NT2/D1 (cell line): ENCODE data around the gene THRA.

Experiments used
- DNase-seq: peaks from one replicate; pipeline ENCODE4 v3.0.0-alpha.2; 2011; ENCODE audit warnings: low read depth, low spot score
- H3K27me3 ChIP-seq: 2 replicates; pipeline ENCODE4 v1.6.0; 2011; ENCODE audit warnings: mild to moderate bottlenecking; ENCODE audit not compliant: insufficient read length, insufficient read depth
- H3K36me3 ChIP-seq: 2 replicates; pipeline ENCODE4 v1.6.1; 2011; ENCODE audit warnings: mild to moderate bottlenecking, low read length, mixed read lengths; ENCODE audit not compliant: insufficient read depth, insufficient read length
- H3K4me1 ChIP-seq: 2 replicates; pipeline ENCODE4 v1.5.1; 2011; ENCODE audit not compliant: insufficient read depth, insufficient read length
- H3K4me3 ChIP-seq: 2 replicates; pipeline ENCODE4 v1.5.1; 2011; ENCODE audit warnings: low read depth; ENCODE audit not compliant: insufficient read length
- H3K9ac ChIP-seq: 2 replicates; pipeline ENCODE4 v1.6.0; 2011; ENCODE audit warnings: low read depth; ENCODE audit not compliant: insufficient read length
- H3K9me3 ChIP-seq: 2 replicates; pipeline ENCODE4 v1.5.1; 2011; ENCODE audit warnings: mild to moderate bottlenecking, low read length; ENCODE audit not compliant: insufficient read depth
- SUZ12 ChIP-seq: IDR thresholded peaks from 2 replicates; pipeline ENCODE4 v1.6.1; 2011; ENCODE audit not compliant: insufficient read length, insufficient read depth; ENCODE audit errors: extremely low read depth
- YY1 ChIP-seq: IDR thresholded peaks from 2 replicates; pipeline ENCODE4 v1.6.1; 2011; ENCODE audit not compliant: insufficient read length, insufficient read depth
- ZNF274 ChIP-seq: IDR thresholded peaks from 2 replicates; pipeline ENCODE4 v1.6.1; 2011; ENCODE audit warnings: mild to moderate bottlenecking, low read depth, low read length

Gene THRA, protein sequence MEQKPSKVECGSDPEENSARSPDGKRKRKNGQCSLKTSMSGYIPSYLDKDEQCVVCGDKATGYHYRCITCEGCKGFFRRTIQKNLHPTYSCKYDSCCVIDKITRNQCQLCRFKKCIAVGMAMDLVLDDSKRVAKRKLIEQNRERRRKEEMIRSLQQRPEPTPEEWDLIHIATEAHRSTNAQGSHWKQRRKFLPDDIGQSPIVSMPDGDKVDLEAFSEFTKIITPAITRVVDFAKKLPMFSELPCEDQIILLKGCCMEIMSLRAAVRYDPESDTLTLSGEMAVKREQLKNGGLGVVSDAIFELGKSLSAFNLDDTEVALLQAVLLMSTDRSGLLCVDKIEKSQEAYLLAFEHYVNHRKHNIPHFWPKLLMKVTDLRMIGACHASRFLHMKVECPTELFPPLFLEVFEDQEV

GRCh38 chr17:40062329-40063186 is at the start of gene THRA:
Gene THRA (plus strand): TSS chr17:40062965. CDS start chr17:40074489, 11,524 bp downstream.
- no peak for DNase-seq
- Histone ChIP-seq H3K4me3 (peak within 1 kb of the TSS; percentile 73), H3K36me3 (no peaks in the 10 kb centered on the region), H3K4me1 (peaks cover 30% of the 10 kb centered on the region), H3K27me3 (peaks cover 7% of the 10 kb centered on the region), H3K9me3 (no peaks in the 10 kb centered on the region), H3K9ac (peak within 1 kb of the TSS; percentile 91)
- no peak for TF ChIP-seq SUZ12
- TF ChIP-seq YY1 = no peak
- no peak for TF ChIP-seq ZNF274

DNA sequence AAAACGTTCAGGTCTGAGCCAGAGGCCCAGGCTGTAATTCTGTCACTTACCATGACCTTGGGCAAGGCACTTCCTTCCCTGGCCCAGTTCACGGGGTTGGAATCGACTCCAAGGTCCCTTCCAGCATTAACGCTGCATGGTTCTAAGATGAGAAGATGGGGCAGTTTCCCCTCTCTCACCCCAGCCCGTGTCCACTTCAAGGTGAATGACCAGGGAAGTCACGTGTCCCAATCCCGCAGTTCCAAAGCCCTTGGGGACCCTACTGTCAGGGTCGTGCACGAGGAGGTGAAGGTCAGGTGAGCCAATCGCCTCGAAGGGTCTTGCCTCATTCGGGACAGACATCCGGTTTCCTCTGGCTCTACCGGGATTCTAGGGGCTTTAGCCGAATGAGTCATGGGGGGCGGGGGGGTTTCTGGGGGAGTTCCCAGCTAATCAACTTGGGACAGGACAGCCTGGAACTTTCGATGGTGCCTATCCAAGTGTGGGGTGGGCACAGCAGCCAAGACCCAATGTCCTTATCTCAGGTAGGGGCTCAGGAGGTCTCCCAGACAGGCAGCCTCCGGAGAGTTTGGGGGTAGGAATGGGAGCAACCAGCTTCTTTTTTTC is 48.3 kb upstream of the THRA start:
- DNase-seq = no peak
- Histone ChIP-seq H3K4me1 (peaks cover 26% of the 10 kb centered on the region), H3K9ac (peak overlapping the region; percentile 5), H3K36me3 (peaks cover 22% of the 10 kb centered on the region), H3K27me3 (peaks cover 2% of the 10 kb centered on the region), H3K9me3 (peaks cover 3% of the 10 kb centered on the region; the same call in 1 of the 2 replicates), H3K4me3 (no peak overlapping the region)
- TF ChIP-seq SUZ12 = no peak
- TF ChIP-seq YY1 = no peak
- TF ChIP-seq ZNF274 = no peak

DNA sequence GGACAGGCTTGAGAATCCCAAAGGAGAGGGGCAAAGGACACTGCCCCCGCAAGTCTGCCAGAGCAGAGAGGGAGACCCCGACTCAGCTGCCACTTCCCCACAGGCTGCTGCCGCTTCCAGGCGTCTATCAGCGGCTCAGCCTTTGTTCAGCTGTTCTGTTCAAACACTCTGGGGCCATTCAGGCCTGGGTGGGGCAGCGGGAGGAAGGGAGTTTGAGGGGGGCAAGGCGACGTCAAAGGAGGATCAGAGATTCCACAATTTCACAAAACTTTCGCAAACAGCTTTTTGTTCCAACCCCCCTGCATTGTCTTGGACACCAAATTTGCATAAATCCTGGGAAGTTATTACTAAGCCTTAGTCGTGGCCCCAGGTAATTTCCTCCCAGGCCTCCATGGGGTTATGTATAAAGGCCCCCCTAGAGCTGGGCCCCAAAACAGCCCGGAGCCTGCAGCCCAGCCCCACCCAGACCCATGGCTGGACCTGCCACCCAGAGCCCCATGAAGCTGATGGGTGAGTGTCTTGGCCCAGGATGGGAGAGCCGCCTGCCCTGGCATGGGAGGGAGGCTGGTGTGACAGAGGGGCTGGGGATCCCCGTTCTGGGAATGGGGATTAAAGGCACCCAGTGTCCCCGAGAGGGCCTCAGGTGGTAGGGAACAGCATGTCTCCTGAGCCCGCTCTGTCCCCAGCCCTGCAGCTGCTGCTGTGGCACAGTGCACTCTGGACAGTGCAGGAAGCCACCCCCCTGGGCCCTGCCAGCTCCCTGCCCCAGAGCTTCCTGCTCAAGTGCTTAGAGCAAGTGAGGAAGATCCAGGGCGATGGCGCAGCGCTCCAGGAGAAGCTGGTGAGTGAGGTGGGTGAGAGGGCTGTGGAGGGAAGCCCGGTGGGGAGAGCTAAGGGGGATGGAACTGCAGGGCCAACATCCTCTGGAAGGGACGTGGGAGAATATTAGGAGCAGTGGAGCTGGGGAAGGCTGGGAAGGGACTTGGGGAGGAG is 47.5 kb upstream of the THRA start, which contains the start of gene CSF3:
Gene CSF3, plus strand, starts transcription at position 436 of the 993 bp plus-strand sequence. Its CDS starts 35 bp downstream, at position 471.
- DNase-seq = no peak
- H3K36me3 ChIP-seq = peaks cover 30% of the 10 kb centered on the region
- peaks cover 34% of the 10 kb centered on the region for H3K4me1 ChIP-seq
- H3K9me3 ChIP-seq = peaks cover 3% of the 10 kb centered on the region; the same call in 1 of the 2 replicates
- peaks cover 2% of the 10 kb centered on the region for H3K27me3 ChIP-seq
- no peak for TF ChIP-seq ZNF274
- no peak for TF ChIP-seq SUZ12
- TF ChIP-seq YY1 = no peak
- H3K4me3 ChIP-seq = no peak within 1 kb of the TSS
- H3K9ac ChIP-seq = peak within 1 kb of the TSS; percentile 5

- H3K4me3 ChIP-seq = no peak overlapping the region
- H3K4me1 ChIP-seq = peaks cover 34% of the 10 kb centered on the region
- no peak overlapping the region for H3K9ac ChIP-seq
- H3K36me3 ChIP-seq = peaks cover 37% of the 10 kb centered on the region
- TF ChIP-seq ZNF274 (no peak), SUZ12 (no peak), YY1 (no peak)
- peaks cover 2% of the 10 kb centered on the region for H3K27me3 ChIP-seq
- no peaks in the 10 kb centered on the region for H3K9me3 ChIP-seq
- no peak for DNase-seq
Observed at GRCh38 chr17:40015998-40016985, 46.5 kb upstream of the THRA start.

DNA sequence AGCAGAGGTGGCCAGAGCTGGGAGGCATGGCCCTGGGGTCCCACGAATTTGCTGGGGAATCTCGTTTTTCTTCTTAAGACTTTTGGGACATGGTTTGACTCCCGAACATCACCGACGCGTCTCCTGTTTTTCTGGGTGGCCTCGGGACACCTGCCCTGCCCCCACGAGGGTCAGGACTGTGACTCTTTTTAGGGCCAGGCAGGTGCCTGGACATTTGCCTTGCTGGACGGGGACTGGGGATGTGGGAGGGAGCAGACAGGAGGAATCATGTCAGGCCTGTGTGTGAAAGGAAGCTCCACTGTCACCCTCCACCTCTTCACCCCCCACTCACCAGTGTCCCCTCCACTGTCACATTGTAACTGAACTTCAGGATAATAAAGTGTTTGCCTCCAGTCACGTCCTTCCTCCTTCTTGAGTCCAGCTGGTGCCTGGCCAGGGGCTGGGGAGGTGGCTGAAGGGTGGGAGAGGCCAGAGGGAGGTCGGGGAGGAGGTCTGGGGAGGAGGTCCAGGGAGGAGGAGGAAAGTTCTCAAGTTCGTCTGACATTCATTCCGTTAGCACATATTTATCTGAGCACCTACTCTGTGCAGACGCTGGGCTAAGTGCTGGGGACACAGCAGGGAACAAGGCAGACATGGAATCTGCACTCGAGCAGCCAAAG is 45.2 kb upstream of the THRA start:
- Histone ChIP-seq H3K4me3 (no peak overlapping the region), H3K4me1 (peaks cover 43% of the 10 kb centered on the region), H3K9me3 (no peaks in the 10 kb centered on the region), H3K9ac (no peak overlapping the region), H3K27me3 (peaks cover 2% of the 10 kb centered on the region), H3K36me3 (peaks cover 48% of the 10 kb centered on the region)
- no peak for TF ChIP-seq YY1
- no peak for DNase-seq
